HG03558 (cell line): ENCODE results near the gene ATF7.
A peak's percentile ranks its signal among the peaks of the same experiment; 100 is the strongest.
"Not testable (repeated sequence)": the region's sequence is repeated elsewhere in the genome, so short reads cannot be mapped to it uniquely, and the experiment has no call there.

Experiments
- ATAC-seq: cut with Tn5 transposase; IDR thresholded peaks from one replicate; pipeline ENCODE4 v1.9.1; 2021; ENCODE audit warnings: moderate number of reproducible peaks; ENCODE audit not compliant: unreplicated experiment; ENCODE audit errors: extremely low read depth

ATF7 gene

GRCh38 chr12:53625946-53626701 is at the start of gene ATF7:
ATF7 (minus strand) TSS chr12:53626382; CDS start chr12:53601000, 25,382 bp downstream.
- ATAC-seq = peak; percentile 83

- ATAC-seq = no peak
Measured at GRCh38 chr12:53674977-53675700, 49.0 kb upstream of the ATF7 start.

DNA sequence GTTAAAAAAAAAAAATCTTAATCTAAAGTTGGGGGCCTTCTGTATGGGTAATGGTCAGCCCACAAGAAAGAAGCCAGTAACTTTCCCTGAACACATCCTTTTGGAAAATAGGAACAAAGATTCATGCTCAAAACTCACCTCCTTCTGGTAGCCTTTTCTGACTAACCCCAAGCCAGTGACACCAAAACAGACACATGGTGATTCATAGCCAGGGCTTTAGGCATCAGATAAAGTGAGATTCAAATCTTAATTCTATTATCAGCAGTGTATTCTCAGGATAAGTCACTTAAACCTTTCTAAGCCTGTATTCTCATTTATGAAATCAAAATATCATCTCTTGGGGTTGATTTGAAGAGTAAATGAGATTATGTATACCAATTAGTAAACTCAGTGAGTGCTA is 44.8 kb upstream of the ATF7 start:
- no peak for ATAC-seq

GRCh38 chr12:53670308-53670707 is 44.1 kb upstream of the ATF7 start:
- no peak for ATAC-seq

GRCh38 chr12:53667080-53667479 is 40.9 kb upstream of the ATF7 start:
- ATAC-seq = no peak

GRCh38 chr12:53664936-53665335 is 38.8 kb upstream of the ATF7 start:
- no peak for ATAC-seq

- no peak for ATAC-seq
Measured at GRCh38 chr12:53664191-53664590, 38.0 kb upstream of the ATF7 start.

DNA sequence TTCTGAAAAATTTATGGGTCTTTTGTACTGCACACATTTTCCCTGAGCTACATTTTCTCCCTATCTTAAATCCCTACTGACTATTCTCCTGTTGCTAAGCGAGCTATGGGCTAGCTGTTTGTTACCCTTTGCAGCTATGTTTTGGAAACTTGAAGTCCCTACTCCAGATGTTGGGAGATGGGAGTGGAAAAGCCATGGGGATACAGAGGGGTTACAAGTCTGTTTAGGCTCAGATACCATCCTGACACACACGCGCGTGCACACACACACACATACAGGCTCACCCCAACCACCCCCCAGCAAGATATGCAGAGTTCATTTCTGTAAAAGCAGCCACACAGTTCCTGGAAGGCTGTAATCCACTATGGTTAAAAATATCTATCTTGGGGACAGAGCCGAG is 33.9 kb upstream of the ATF7 start:
- no peak for ATAC-seq

DNA sequence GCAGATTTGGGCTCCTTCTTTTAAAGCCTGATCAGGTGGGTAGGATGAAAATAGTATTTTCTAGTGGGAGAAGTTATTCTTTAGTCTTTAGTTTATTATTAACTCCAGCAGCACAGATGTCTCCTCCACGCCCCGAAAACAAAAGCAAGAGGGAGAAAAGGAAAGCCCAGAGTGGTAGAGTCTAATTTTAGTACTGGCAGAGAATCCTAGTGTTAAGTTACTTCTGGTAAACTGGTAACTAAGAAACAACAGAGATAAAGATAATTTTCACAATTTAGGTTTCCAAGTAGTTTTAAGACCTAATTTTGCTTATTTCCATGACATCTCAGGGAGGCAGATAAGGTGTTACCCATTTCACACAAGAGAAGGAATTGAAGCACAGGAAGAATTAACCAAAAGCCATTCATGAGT is 33.4 kb upstream of the ATF7 start:
- no peak for ATAC-seq

- ATAC-seq = no peak
Measured at GRCh38 chr12:53659011-53659551, 32.9 kb upstream of the ATF7 start.

DNA sequence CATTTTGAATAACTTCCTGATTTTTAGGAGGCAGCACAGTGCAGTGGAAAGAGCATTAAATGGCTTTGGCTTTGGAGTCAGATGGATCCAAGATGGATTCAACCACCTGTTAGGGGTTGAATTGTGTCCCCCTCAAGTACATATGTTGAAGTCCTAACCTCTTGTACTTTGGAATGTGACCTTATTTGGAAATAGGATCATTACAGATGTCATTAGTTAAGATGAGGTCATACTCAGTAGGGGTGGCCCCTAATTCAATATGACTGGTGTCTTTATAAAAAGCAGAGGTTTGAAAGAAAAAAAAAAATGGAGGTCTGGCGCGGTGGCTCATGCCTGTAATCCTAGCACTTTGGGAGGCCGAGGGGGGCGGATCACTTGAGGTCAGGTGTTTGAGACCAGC is 30.9 kb upstream of the ATF7 start:
- no peak for ATAC-seq

- no peak for ATAC-seq
Measured at GRCh38 chr12:53653595-53653994, 27.4 kb upstream of the ATF7 start.

DNA sequence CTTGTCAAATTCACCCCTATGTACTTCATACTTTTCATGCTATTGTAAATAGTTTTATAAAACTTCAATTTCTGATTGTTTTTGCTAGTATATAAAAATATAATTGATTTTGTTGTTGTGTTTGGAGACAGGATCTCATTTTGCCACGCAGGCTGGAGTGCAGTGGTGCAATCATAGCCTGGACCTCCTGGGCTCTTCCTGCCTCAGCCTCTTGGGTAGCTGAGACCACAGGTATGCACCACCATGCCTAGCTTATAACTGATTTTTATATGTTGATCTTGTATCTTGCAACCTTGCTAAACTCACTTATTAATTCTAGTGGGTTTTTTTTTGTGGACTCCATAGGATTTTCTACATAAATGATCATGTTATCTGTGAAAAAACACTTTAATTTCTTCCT is 26.2 kb upstream of the ATF7 start:
- no peak for ATAC-seq

DNA sequence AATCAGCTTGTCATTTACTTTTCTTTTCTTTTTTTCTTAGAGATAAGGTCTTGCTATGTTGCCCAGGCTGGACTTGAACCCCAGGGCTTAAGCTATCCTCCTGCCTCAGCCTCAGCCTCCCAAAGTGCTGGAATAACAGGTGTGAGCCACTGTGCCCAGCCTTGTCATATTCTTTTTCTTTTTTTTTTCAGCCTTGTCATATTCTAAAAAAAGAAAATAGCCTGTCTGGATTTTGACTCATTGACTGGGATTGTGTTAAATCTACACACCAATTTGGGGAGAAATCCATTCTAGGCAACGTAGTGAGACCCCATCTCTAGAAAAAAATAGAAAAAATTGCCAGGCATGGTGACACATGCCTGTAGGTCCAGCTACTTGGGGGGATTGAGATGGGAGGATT is 25.6 kb upstream of the ATF7 start:
- no peak for ATAC-seq

- ATAC-seq = not testable (repeated sequence)
Measured at GRCh38 chr12:53646300-53646699, 20.1 kb upstream of the ATF7 start.

GRCh38 chr12:53645165-53645564 is 19.0 kb upstream of the ATF7 start:
- no peak for ATAC-seq

- ATAC-seq = no peak
Measured at GRCh38 chr12:53644133-53644532, 18.0 kb upstream of the ATF7 start.

DNA sequence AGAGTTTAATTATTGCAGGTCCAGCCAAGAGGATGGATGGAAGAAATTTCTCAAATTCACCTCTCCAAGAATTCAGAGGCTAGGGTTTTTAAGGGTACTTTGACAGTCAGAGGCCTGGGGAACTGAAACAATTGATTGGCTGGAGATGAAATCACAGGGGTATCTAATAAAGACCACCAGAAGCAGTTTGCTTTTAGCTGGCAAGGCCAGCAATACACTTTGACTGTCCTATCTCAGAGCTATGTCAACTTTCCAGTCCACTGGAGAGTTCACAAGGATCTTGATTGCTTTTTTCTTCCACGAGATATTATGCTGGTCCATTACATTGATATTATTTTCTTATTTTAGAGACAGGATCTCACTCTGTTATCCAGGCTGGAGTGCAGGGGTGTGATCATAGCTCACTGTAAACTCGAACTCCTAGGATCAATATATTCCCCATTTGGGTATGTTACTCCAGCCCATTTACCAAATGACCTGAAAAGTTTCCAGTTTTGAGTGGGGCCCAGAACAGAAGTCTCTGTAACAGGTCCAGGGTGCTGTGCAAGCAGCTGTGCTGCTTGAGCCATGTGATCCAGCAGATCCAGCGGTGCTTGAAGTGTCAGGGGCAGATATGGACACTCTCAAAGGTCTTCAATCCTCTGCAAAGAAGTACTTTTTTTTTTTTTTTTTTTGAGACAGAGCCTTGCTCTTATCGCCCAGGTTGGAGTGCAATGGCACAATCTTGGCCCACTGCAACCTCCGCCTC is 17.2 kb upstream of the ATF7 start:
- ATAC-seq = no peak

- no peak for ATAC-seq
Measured at GRCh38 chr12:53638057-53638456, 11.9 kb upstream of the ATF7 start.

- ATAC-seq = no peak
Measured at GRCh38 chr12:53636641-53637040, 10.5 kb upstream of the ATF7 start.

GRCh38 chr12:53635708-53636107 is 9.5 kb upstream of the ATF7 start:
- not testable (repeated sequence) for ATAC-seq
